Type B pancreatic cell (in vitro differentiated cells): ENCODE measurements around the gene BPIFB2. TPM values are rescaled to one million over a fixed set of nuclear protein-coding genes. Genes with fewer than 3 reads are reported as not detected.
"Not testable (repeated sequence)": the region's sequence is repeated elsewhere in the genome, so short reads cannot be mapped to it uniquely, and the experiment has no call there.

Experiments
- DNase-seq: peaks from one replicate; pipeline ENCODE4 v3.0.0; 2021; ENCODE audit warnings: mixed read lengths; ENCODE audit not compliant: unreplicated experiment; ENCODE audit errors: extremely low spot score
- H3K27ac Mint-ChIP-seq: 2 replicates; pipeline ENCODE4 v1.8.0; 2021; ENCODE audit warnings: mild to moderate bottlenecking, mixed read lengths
- H3K27me3 Mint-ChIP-seq: 2 replicates; pipeline ENCODE4 v1.8.0; 2021; ENCODE audit warnings: mixed read lengths
- H3K36me3 Mint-ChIP-seq: 2 replicates; pipeline ENCODE4 v1.8.0; 2021; ENCODE audit warnings: mixed read lengths
- H3K4me1 Mint-ChIP-seq: one replicate; pipeline ENCODE4 v1.8.0; 2021; ENCODE audit warnings: mixed read lengths; ENCODE audit not compliant: unreplicated experiment
- H3K4me3 Mint-ChIP-seq: 2 replicates; pipeline ENCODE4 v1.8.0; 2021; ENCODE audit warnings: mild to moderate bottlenecking, mixed read lengths
- H3K9me3 Mint-ChIP-seq: 2 replicates; pipeline ENCODE4 v1.8.0; 2021; ENCODE audit warnings: mixed read lengths
- total RNA-seq: library from RNA; stranded (reverse); gene quantifications from 2 replicates; pipeline ENCODE4 v1.2.1, GENCODE V29; 2021; ENCODE audit warnings: low replicate concordance
- TF ChIP-seq, protein P1 (sequence below): fragments of 200-600 bp; sonication (generic); conservative IDR thresholded peaks from 2 replicates; pipeline ENCODE4 v1.5.0; 2021; ENCODE audit warnings: antibody characterized with exemption, mild to moderate bottlenecking

The BPIFB2 gene
- total RNA-seq, 1 donor from 2014 or later = 0.22 TPM

DNA sequence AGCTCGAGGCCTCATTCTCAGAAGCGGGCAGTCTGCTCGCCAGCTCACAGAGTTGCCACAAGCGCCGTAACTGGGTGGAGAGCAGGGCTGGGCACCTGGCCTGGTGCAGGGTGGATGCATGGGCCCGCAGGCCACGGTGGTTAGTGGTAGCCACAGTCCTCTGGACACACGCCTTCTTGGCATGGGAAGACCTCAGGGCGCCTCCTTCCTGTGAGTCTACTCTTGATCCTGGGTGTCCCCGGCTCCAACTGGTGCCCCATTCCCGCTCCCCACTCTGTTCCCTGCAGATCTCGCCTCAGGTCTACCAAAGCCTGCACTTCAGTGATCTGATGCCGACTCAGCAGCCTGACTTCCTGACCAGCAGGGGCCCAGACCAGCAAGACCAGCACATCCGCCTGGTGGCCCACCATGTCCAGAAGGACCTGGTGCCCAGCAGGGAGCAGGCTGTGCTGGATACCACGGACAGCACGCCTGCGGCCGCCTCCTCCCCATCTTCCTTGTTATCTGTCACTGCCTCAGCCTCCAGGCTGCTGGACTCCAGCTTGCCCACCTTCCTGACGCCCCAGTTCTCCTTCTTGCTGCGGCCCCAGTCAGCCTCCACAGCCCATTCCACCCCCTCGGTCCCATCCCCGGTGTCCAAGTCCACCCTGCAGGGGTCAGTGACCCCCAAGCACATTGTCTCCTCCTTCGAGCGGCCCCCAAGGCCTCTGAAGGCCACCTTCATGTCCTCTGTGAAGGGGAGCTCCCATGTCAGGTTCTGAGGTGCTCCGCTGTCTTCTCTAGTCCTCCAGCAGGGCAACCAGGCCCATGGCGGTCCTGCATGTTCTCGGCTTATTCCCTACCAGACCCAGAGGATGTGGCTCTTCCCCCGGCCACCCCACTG lies 46.4 kb upstream of the BPIFB2 start:
- TF ChIP-seq, protein P1, sequence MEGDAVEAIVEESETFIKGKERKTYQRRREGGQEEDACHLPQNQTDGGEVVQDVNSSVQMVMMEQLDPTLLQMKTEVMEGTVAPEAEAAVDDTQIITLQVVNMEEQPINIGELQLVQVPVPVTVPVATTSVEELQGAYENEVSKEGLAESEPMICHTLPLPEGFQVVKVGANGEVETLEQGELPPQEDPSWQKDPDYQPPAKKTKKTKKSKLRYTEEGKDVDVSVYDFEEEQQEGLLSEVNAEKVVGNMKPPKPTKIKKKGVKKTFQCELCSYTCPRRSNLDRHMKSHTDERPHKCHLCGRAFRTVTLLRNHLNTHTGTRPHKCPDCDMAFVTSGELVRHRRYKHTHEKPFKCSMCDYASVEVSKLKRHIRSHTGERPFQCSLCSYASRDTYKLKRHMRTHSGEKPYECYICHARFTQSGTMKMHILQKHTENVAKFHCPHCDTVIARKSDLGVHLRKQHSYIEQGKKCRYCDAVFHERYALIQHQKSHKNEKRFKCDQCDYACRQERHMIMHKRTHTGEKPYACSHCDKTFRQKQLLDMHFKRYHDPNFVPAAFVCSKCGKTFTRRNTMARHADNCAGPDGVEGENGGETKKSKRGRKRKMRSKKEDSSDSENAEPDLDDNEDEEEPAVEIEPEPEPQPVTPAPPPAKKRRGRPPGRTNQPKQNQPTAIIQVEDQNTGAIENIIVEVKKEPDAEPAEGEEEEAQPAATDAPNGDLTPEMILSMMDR = no peak
- no peak overlapping the region for H3K27ac Mint-ChIP-seq
- H3K4me1 Mint-ChIP-seq = peaks cover 6% of the 10 kb centered on the region
- H3K27me3 Mint-ChIP-seq = peaks cover 4% of the 10 kb centered on the region
- H3K4me3 Mint-ChIP-seq = no peak overlapping the region
- no peaks in the 10 kb centered on the region for H3K36me3 Mint-ChIP-seq
- peak; percentile 68 for DNase-seq
- H3K9me3 Mint-ChIP-seq = peaks cover 15% of the 10 kb centered on the region

DNA sequence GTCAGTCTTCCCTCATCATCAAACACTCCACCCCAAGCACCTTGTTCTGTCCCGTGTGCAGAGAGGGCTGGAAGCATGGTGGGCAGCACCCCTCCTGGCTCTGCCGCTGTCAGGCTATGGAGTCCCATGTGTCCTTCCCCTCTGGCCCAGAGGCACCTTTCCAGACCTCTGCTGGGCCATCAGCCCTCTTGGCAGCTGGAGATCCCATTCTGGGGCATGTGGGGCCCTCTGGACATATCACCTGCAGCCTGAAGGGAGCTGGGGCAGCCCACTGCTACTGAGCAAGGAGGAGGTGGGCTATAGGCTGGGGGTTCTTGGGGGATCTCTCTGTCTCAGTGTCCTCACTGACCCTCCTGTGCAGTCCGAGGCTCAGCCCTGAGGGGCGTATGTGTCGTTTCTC lies 45.5 kb upstream of the BPIFB2 start:
- H3K4me3 Mint-ChIP-seq = no peak overlapping the region
- no peaks in the 10 kb centered on the region for H3K36me3 Mint-ChIP-seq
- peak; percentile 68 for DNase-seq
- H3K27ac Mint-ChIP-seq = no peak overlapping the region
- H3K4me1 Mint-ChIP-seq = peaks cover 6% of the 10 kb centered on the region
- peaks cover 10% of the 10 kb centered on the region for H3K9me3 Mint-ChIP-seq
- TF ChIP-seq, protein P1 = no peak
- H3K27me3 Mint-ChIP-seq = peaks cover 4% of the 10 kb centered on the region

DNA sequence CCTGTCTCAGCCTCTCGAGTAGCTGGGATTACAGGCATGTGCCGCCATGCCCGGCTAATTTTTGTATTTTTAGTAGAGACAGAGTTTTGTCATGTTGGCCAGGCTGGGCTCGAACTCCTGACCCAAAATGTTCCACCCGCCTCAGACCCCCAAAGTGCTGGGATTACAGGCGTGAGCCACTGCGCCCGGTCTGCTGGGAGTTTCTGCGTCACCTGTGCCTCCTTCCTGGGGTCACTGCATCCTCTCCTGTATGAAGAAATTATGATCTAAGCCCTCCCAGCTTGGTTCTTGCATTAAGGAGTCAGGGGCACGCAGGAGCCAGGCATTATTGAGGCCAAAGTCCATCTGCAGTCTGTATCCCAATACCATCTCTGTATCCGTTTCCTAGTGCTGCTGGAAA lies 44.9 kb upstream of the BPIFB2 start:
- H3K36me3 Mint-ChIP-seq, H3K4me3 Mint-ChIP-seq, H3K27ac Mint-ChIP-seq, H3K4me1 Mint-ChIP-seq, H3K27me3 Mint-ChIP-seq, H3K9me3 Mint-ChIP-seq: not testable (repeated sequence)
- DNase-seq = peak; percentile 64

DNA sequence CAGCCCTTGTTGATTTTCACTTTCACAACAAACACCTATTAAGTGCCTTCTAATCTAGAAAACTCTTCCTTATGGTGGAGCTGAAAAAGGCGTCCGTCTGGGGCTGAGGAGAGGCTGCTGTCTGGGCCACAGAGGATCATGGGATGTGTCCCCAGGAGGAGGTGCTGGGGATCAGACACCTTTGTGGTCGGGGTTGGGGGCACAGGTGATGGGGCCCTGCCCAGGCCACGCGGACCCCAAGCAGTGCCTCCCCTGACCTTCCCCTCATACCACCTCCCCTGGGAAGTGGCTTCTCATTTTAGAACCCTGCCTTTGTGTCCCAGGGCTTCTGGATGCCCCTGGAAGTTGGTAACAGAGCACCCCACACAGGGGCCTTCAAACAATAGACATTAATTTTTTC lies 44.3 kb upstream of the BPIFB2 start:
- TF ChIP-seq, protein P1 = no peak
- H3K9me3 Mint-ChIP-seq = peaks cover 1% of the 10 kb centered on the region
- H3K4me3 Mint-ChIP-seq = no peak overlapping the region
- no peaks in the 10 kb centered on the region for H3K36me3 Mint-ChIP-seq
- H3K4me1 Mint-ChIP-seq = peaks cover 6% of the 10 kb centered on the region
- no peak overlapping the region for H3K27ac Mint-ChIP-seq
- H3K27me3 Mint-ChIP-seq = peaks cover 4% of the 10 kb centered on the region
- DNase-seq = peak; percentile 53

DNA sequence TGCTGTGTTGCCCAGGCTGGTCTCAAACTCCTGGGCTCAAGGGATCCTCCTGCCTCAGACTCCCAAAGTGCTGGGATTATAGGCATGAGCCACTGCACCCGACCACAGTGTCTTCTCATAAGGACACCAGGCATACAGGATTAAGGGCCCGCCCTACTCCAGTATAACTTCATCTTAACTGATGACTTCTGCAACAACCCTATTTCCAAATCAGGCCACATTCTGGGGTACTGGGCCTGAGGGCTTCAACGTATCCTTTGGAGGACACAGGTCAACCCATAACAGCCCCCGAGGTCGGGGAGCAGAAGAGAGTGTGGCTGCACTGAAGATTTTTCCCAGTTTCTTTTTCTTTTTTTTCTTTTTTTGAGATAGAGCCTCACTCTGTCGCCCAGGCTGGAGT lies 42.9 kb upstream of the BPIFB2 start:
- no peaks in the 10 kb centered on the region for H3K36me3 Mint-ChIP-seq
- H3K9me3 Mint-ChIP-seq = no peaks in the 10 kb centered on the region
- TF ChIP-seq, protein P1 = no peak
- DNase-seq = peak; percentile 51
- no peak overlapping the region for H3K4me3 Mint-ChIP-seq
- no peak overlapping the region for H3K27ac Mint-ChIP-seq
- H3K27me3 Mint-ChIP-seq = no peaks in the 10 kb centered on the region
- H3K4me1 Mint-ChIP-seq = peaks cover 10% of the 10 kb centered on the region

DNA sequence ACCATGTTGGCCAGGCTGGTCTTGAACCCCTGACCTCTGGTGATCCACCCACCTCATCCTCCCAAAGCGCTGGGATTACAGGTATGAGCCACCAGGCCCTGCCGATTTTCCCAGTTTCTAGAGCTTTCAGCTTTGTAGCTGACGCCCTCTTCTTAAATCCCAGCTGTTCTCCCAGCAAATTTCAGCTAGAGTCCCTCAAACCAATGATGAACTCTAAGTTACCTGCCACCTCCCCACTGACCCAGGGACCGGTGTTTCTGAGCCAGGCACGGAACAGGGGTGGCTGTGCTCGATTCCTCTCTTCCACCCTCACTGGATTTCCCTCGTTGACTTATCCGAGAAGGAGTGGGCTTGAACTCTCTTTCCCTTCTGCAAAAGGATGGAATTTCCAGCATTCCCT lies 42.4 kb upstream of the BPIFB2 start:
- H3K9me3 Mint-ChIP-seq = no peaks in the 10 kb centered on the region
- H3K36me3 Mint-ChIP-seq = no peaks in the 10 kb centered on the region
- no peak overlapping the region for H3K27ac Mint-ChIP-seq

More for the DNA sequence above, 42.4 kb upstream of the BPIFB2 start:
- Mint-ChIP-seq H3K4me1 (peaks cover 10% of the 10 kb centered on the region), H3K4me3 (no peak overlapping the region), H3K27me3 (no peaks in the 10 kb centered on the region)
- TF ChIP-seq, protein P1 = no peak
- DNase-seq = peak; percentile 57
